HCT116 (cell line): ENCODE data around the gene FASN. TPM values are rescaled to one million over a fixed set of nuclear protein-coding genes. Genes with fewer than 3 reads are reported as not detected.

ENCODE experiments used
- ATAC-seq: fragments of 200-7000 bp; cut with Tn5 transposase; 2 replicates; pipeline ENCODE4 v1.9.1; 2020; ENCODE audit warnings: mild to moderate bottlenecking, moderate library complexity
- BruUV-seq: library from RNA; stranded (reverse); fragments of 400-500 nt; replicated peaks from 2 replicates; lab custom pipeline; 2021; lab: Mats Ljungman, UMichigan
- CTCF ChIA-PET: fragments of 300-600 bp; sonication (Branson Sonifier 250); formaldehyde crosslinking; loops from one replicate; lab custom pipeline; 2021; ENCODE audit warnings: antibody characterized with exemption; lab: Charles Lee
- POLR2A ChIA-PET: fragments of 300-600, 350-600 bp; sonication (Branson Sonifier 250); formaldehyde crosslinking; loops from one replicate; lab custom pipeline; 2021; ENCODE audit warnings: antibody characterized with exemption; lab: Charles Lee
- RAD21 ChIA-PET, 2 experiments: fragments of 300-600 bp; sonication (Branson Sonifier 250); formaldehyde crosslinking; loops; one replicate each; lab custom pipeline; 2023; ENCODE audit warnings: low total read pairs in 2 of 2; ENCODE audit not compliant: uncharacterized antibody in 2 of 2, unreplicated experiment in 2 of 2, low non-redundant PET in 1 of 2; lab: Charles Lee
- DNase-seq: peaks from one replicate; pipeline ENCODE4 v3.0.0-alpha.2; 2010; ENCODE audit warnings: low read depth, low spot score
- H2AFZ ChIP-seq: fragments of 200-600 bp; shearing (Covaris generic), sonication (generic); 2 replicates; pipeline ENCODE4 v1.6.1; 2017; ENCODE audit warnings: low read depth, mixed run types, mixed read lengths, antibody characterized with exemption, low read length; ENCODE audit not compliant: poor library complexity, severe bottlenecking
- H3K27ac ChIP-seq: 2 replicates; pipeline ENCODE4 v1.5.1; 2012; ENCODE audit warnings: low read depth, low read length
- H3K27me3 ChIP-seq: fragments of 200-600 bp; sonication (generic); 2 replicates; pipeline ENCODE4 v1.6.1; 2016; ENCODE audit warnings: mixed run types, low read length, mixed read lengths; ENCODE audit not compliant: insufficient read depth
- H3K36me3 ChIP-seq, 2 experiments: fragments of 200-500 bp in 1 of 2; fragments of 200-600 bp in 1 of 2; sonication (Bioruptor generic) in 1 of 2; sonication (generic) in 1 of 2; 2 replicates each; pipeline versions ENCODE4 v1.5.1 to v1.6.1; 2014 to 2016; ENCODE audit warnings: low read length in 2 of 2, inconsistent platforms in 1 of 2, mixed read lengths in 1 of 2, mixed run types in 1 of 2; ENCODE audit not compliant: insufficient read depth in 2 of 2, control insufficient read depth in 1 of 2
- H3K4me1 ChIP-seq, 2 experiments: fragments of 200-600 bp in 1 of 2; sonication (generic) in 1 of 2; 2 replicates each; pipeline versions ENCODE4 v1.5.1 to v1.6.1; 2012 to 2017; ENCODE audit warnings: low read length in 2 of 2, inconsistent platforms in 1 of 2, mild to moderate bottlenecking in 1 of 2, mixed read lengths in 1 of 2, mixed run types in 1 of 2, moderate library complexity in 1 of 2; ENCODE audit not compliant: insufficient read depth in 2 of 2, control insufficient read depth in 1 of 2
- H3K4me2 ChIP-seq: fragments of 200-600 bp; sonication (generic); 2 replicates; pipeline ENCODE4 v1.6.1; 2017; ENCODE audit warnings: mixed run types, low read length, mixed read lengths
- H3K4me3 ChIP-seq, 2 experiments: fragments of 200-600 bp in 1 of 2; sonication (generic) in 1 of 2; replicated peaks in 1 of 2; 2 replicates each; pipeline ENCODE4 v1.5.1; 2011 to 2016; ENCODE audit warnings: low read length in 2 of 2, control low read depth in 1 of 2, low read depth in 1 of 2, mild to moderate bottlenecking in 1 of 2, mixed read lengths in 1 of 2, mixed run types in 1 of 2
- H3K79me2 ChIP-seq: fragments of 200-600 bp; sonication (generic); 2 replicates; pipeline ENCODE4 v1.6.1; 2017; ENCODE audit warnings: mild to moderate bottlenecking, mixed run types, low read length, moderate library complexity, mixed read lengths; ENCODE audit not compliant: insufficient read depth
- H3K9ac ChIP-seq: fragments of 200-600 bp; sonication (generic); 2 replicates; pipeline ENCODE4 v1.6.1; 2016; ENCODE audit warnings: low read length, mixed read lengths
- H3K9me2 ChIP-seq: fragments of 200-600 bp; sonication (generic), shearing (Covaris generic); 2 replicates; pipeline ENCODE4 v1.6.1; 2017; ENCODE audit warnings: mixed run types, mild to moderate bottlenecking, moderate library complexity; ENCODE audit not compliant: insufficient read depth
- H3K9me3 ChIP-seq, 2 experiments: fragments of 200-500 bp in 1 of 2; fragments of 200-600 bp in 1 of 2; sonication (Bioruptor generic) in 1 of 2; sonication (generic) in 1 of 2; 2 replicates each; pipeline ENCODE4 v1.6.1; 2014 to 2017; ENCODE audit warnings: low read length in 2 of 2, mixed read lengths in 2 of 2, inconsistent platforms in 1 of 2, low read depth in 1 of 2, mild to moderate bottlenecking in 1 of 2, mixed run types in 1 of 2, moderate library complexity in 1 of 2; ENCODE audit not compliant: control insufficient read depth in 1 of 2, insufficient read depth in 1 of 2
- H4K20me1 ChIP-seq: fragments of 200-600 bp; sonication (generic), shearing (Covaris generic); 2 replicates; pipeline ENCODE4 v1.6.1; 2017; ENCODE audit warnings: mixed run types, mild to moderate bottlenecking, moderate library complexity; ENCODE audit not compliant: insufficient read depth
- REST ChIP-seq: IDR thresholded peaks from 2 replicates; pipeline ENCODE4 v1.6.1; 2012; ENCODE audit warnings: low read depth
- ZFX ChIP-seq: fragments of 450-650 bp; IDR thresholded peaks from 2 replicates; pipeline ENCODE4 v1.6.1; 2017
- intact Hi-C: fragments of 100-400 bp; cut with micrococcal nuclease; formaldehyde crosslinking; loops from 2 replicates; pipeline ENCODE4 v1.10.0; 2022
- total RNA-seq: library from RNA; stranded (reverse); gene quantifications from one replicate; pipeline ENCODE4 v1.2.1, GENCODE V29; 2021; ENCODE audit not compliant: unreplicated experiment

Gene FASN
- total RNA-seq, 1 experiment from 2014 or later = 754 TPM

GRCh38 chr17:82050761-82051641, 47.0 kb downstream of the FASN start:
- no peaks in the 10 kb centered on the region for H3K9me2 ChIP-seq
- BruUV-seq = no TSS peak
- peak overlapping the region; percentile 87 for H3K9ac ChIP-seq
- intact Hi-C loops = no loop called here
- ChIA-PET POLR2A (interaction anchor here (0.7 kb wide), 1 partner anchor 13 kb away, joined by 4 read pairs; the partner anchor contains the start of gene DCXR), CTCF (interaction anchor here (1.5 kb wide), 1 partner anchor 13 kb away, joined by 10 read pairs; the partner anchor contains the start of gene DCXR), RAD21 (no interaction called here)
- H3K9me3 ChIP-seq = no peaks in the 10 kb centered on the region
- DNase-seq (no peak), ATAC-seq (peak; percentile 28)
- H3K4me1 ChIP-seq = peaks cover 13 to 34% of the 10 kb centered on the region in 2 experiments; a peak in 3 of 4 replicates
- no peaks in the 10 kb centered on the region for H3K27me3 ChIP-seq
- TF ChIP-seq ZFX (peak; percentile 56; the same call in 1 of the 2 replicates), REST (no peak)
- peaks cover 41% of the 10 kb centered on the region for H3K79me2 ChIP-seq
- peaks cover 14 to 32% of the 10 kb centered on the region in 2 experiments; a peak in 2 of 4 replicates for H3K36me3 ChIP-seq
- H3K27ac ChIP-seq = peak overlapping the region; percentile 81
- peak overlapping the region; percentile 94 to 99 for H3K4me3 ChIP-seq
- no peak overlapping the region for H2AFZ ChIP-seq
- peak overlapping the region; percentile 100 for H3K4me2 ChIP-seq
- H4K20me1 ChIP-seq = no peaks in the 10 kb centered on the region
